Caco-2 (cell line): Measurements from ENCODE around the gene KLK2. TPM values are rescaled to one million over a fixed set of nuclear protein-coding genes. Genes with fewer than 3 reads are reported as not detected.

ENCODE experiments used
- BruUV-seq: library from RNA; stranded (reverse); fragments of 400-500 nt; replicated peaks from 2 replicates; lab custom pipeline; 2021; lab: Mats Ljungman, UMichigan
- CTCF ChIA-PET: fragments of 300-600 bp; sonication (Branson Sonifier 250); formaldehyde crosslinking; loops from one replicate; lab custom pipeline; 2022; ENCODE audit warnings: antibody characterized with exemption; lab: Charles Lee
- POLR2A ChIA-PET: fragments of 300-600 bp; sonication (Branson Sonifier 250); formaldehyde crosslinking; loops from one replicate; lab custom pipeline; 2022; ENCODE audit warnings: antibody characterized with exemption; lab: Charles Lee
- DNase-seq, 2 experiments: peaks; one replicate each; pipeline versions ENCODE4 v3.0.0 to v3.0.0-alpha.2; 2020 to 2022
- H3K27me3 ChIP-seq: replicated peaks from 2 replicates; pipeline ENCODE4 v1.6.0; 2011; ENCODE audit warnings: low read length; ENCODE audit not compliant: control insufficient read depth, insufficient read depth
- H3K36me3 ChIP-seq: 2 replicates; pipeline ENCODE4 v1.5.1; 2011; ENCODE audit warnings: low read length; ENCODE audit not compliant: control insufficient read depth, insufficient read depth
- H3K4me1 ChIP-seq: fragments of 250-450 bp; sonication (Bioruptor Pico); 2 replicates; pipeline ENCODE4 v1.5.1; 2020; ENCODE audit warnings: mild to moderate bottlenecking
- H3K4me3 ChIP-seq: 2 replicates; pipeline ENCODE4 v1.5.1; 2011; ENCODE audit warnings: low read depth, mild to moderate bottlenecking, control low read depth, low read length
- H3K9me3 ChIP-seq: fragments of 250-450 bp; sonication (Bioruptor Pico); 2 replicates; pipeline ENCODE4 v1.5.1; 2020; ENCODE audit warnings: mild to moderate bottlenecking, moderate library complexity
- H3K27ac Mint-ChIP-seq: one replicate; pipeline ENCODE4 v1.8.0; 2022; ENCODE audit warnings: mixed read lengths; ENCODE audit not compliant: unreplicated experiment
- H3K27me3 Mint-ChIP-seq: one replicate; pipeline ENCODE4 v1.8.0; 2022; ENCODE audit warnings: mixed read lengths; ENCODE audit not compliant: insufficient read depth, unreplicated experiment
- H3K36me3 Mint-ChIP-seq: one replicate; pipeline ENCODE4 v1.8.0; 2022; ENCODE audit warnings: mild to moderate bottlenecking, mixed read lengths; ENCODE audit not compliant: insufficient read depth, unreplicated experiment
- H3K4me1 Mint-ChIP-seq: one replicate; pipeline ENCODE4 v1.8.0; 2022; ENCODE audit warnings: low read depth, mixed read lengths; ENCODE audit not compliant: unreplicated experiment
- H3K4me3 Mint-ChIP-seq: one replicate; pipeline ENCODE4 v1.8.0; 2022; ENCODE audit warnings: mild to moderate bottlenecking, moderate library complexity, mixed read lengths; ENCODE audit not compliant: unreplicated experiment
- H3K9me3 Mint-ChIP-seq: one replicate; pipeline ENCODE4 v1.8.0; 2022; ENCODE audit warnings: mixed read lengths; ENCODE audit not compliant: unreplicated experiment
- CTCF ChIP-seq, 2 experiments: fragments of 200-600 bp in 1 of 2; IDR thresholded peaks; 1 replicate in 1 of 2; 2 replicates in 1 of 2; pipeline versions ENCODE4 v1.5.1 to v1.8.0; 2011 to 2022; ENCODE audit warnings: antibody characterized with exemption in 1 of 2, control low read depth in 1 of 2, inconsistent platforms in 1 of 2, low read depth in 1 of 2, low read length in 1 of 2, mild to moderate bottlenecking in 1 of 2, moderate library complexity in 1 of 2; ENCODE audit not compliant: insufficient read depth in 1 of 2, severe bottlenecking in 1 of 2, unreplicated experiment in 1 of 2
- intact Hi-C: fragments of 100-400 bp; cut with micrococcal nuclease; formaldehyde crosslinking; loops from one replicate; pipeline ENCODE4 v1.10.0; 2022; ENCODE audit not compliant: unreplicated experiment
- total RNA-seq: library from RNA; stranded (reverse); gene quantifications from 2 replicates; pipeline ENCODE4 v1.2.3, GENCODE V29; 2022

Gene KLK2
- total RNA-seq, 1 experiment from 2014 or later: not detected

GRCh38 chr19:50898018-50898417, 24.8 kb downstream of the KLK2 start:
- no peaks in the 10 kb centered on the region for H3K4me1 ChIP-seq
- H3K27ac Mint-ChIP-seq: no peak overlapping the region
- H3K27me3 Mint-ChIP-seq: peaks cover 10% of the 10 kb centered on the region
- no peak overlapping the region for H3K4me3 ChIP-seq
- intact Hi-C loops: no loop called here
- H3K36me3 ChIP-seq: no peaks in the 10 kb centered on the region
- H3K27me3 ChIP-seq: no peaks in the 10 kb centered on the region
- no TSS peak for BruUV-seq
- no peak overlapping the region for H3K4me3 Mint-ChIP-seq
- DNase-seq: no peak
- H3K4me1 Mint-ChIP-seq: no peaks in the 10 kb centered on the region
- H3K36me3 Mint-ChIP-seq: no peaks in the 10 kb centered on the region
- CTCF ChIA-PET: no interaction called here
- no peak for TF ChIP-seq CTCF (IDR thresholded peaks at IDR 0.05; ENCODE audit: insufficient read depth in 1 of 2, low read depth in 1 of 2, low read length in 1 of 2, severe bottlenecking in 1 of 2, unreplicated experiment in 1 of 2)
- POLR2A ChIA-PET: no interaction called here
- H3K9me3 Mint-ChIP-seq: no peaks in the 10 kb centered on the region
- no peaks in the 10 kb centered on the region for H3K9me3 ChIP-seq

GRCh38 chr19:50899569-50899968, 26.3 kb downstream of the KLK2 start:
- no peaks in the 10 kb centered on the region for H3K27me3 ChIP-seq
- ChIA-PET POLR2A (no interaction called here), CTCF (no interaction called here)
- no peak for DNase-seq
- no peak for TF ChIP-seq CTCF (IDR thresholded peaks at IDR 0.05; ENCODE audit: insufficient read depth in 1 of 2, low read depth in 1 of 2, low read length in 1 of 2, severe bottlenecking in 1 of 2, unreplicated experiment in 1 of 2)
- H3K4me3 ChIP-seq: no peak overlapping the region
- no peaks in the 10 kb centered on the region for H3K9me3 ChIP-seq
- no peaks in the 10 kb centered on the region for H3K36me3 Mint-ChIP-seq
- H3K27ac Mint-ChIP-seq: no peak overlapping the region
- no peaks in the 10 kb centered on the region for H3K4me1 ChIP-seq
- no peaks in the 10 kb centered on the region for H3K9me3 Mint-ChIP-seq
- no peak overlapping the region for H3K4me3 Mint-ChIP-seq
- H3K36me3 ChIP-seq: no peaks in the 10 kb centered on the region
- peaks cover 10% of the 10 kb centered on the region for H3K27me3 Mint-ChIP-seq
- no peaks in the 10 kb centered on the region for H3K4me1 Mint-ChIP-seq
- BruUV-seq: no TSS peak
- intact Hi-C loops: no loop called here

- Histone ChIP-seq H3K9me3 (no peaks in the 10 kb centered on the region), H3K27me3 (no peaks in the 10 kb centered on the region), H3K4me3 (no peak overlapping the region), H3K4me1 (no peaks in the 10 kb centered on the region), H3K36me3 (no peaks in the 10 kb centered on the region)
- no peaks in the 10 kb centered on the region for H3K4me1 Mint-ChIP-seq
- intact Hi-C loops: no loop called here
- no peak overlapping the region for H3K4me3 Mint-ChIP-seq
- H3K27ac Mint-ChIP-seq: no peak overlapping the region
- no peaks in the 10 kb centered on the region for H3K36me3 Mint-ChIP-seq
- no peak for TF ChIP-seq CTCF (IDR thresholded peaks at IDR 0.05; ENCODE audit: insufficient read depth in 1 of 2, low read depth in 1 of 2, low read length in 1 of 2, severe bottlenecking in 1 of 2, unreplicated experiment in 1 of 2)
- DNase-seq: no peak
- ChIA-PET POLR2A (no interaction called here), CTCF (no interaction called here)
- no TSS peak for BruUV-seq
- peaks cover 7% of the 10 kb centered on the region for H3K27me3 Mint-ChIP-seq
- H3K9me3 Mint-ChIP-seq: no peaks in the 10 kb centered on the region
Measured at GRCh38 chr19:50902640-50903039, 29.4 kb downstream of the KLK2 start.
